A673 (cell line): ENCODE data around the gene ALDH7A1. TPM values are rescaled to one million over a fixed set of nuclear protein-coding genes. Genes with fewer than 3 reads are reported as not detected.

Source experiments
- BruUV-seq: library from RNA; stranded (reverse); fragments of 400-500 nt; replicated peaks from 2 replicates; lab custom pipeline; 2021; lab: Mats Ljungman, UMichigan
- CTCF ChIA-PET: fragments of 300-600 bp; sonication (Branson Sonifier 250); formaldehyde crosslinking; loops from one replicate; lab custom pipeline; 2022; ENCODE audit warnings: antibody characterized with exemption; lab: Charles Lee
- POLR2A ChIA-PET: fragments of 300-600 bp; sonication (Branson Sonifier 250); formaldehyde crosslinking; loops from one replicate; lab custom pipeline; 2022; ENCODE audit warnings: antibody characterized with exemption; ENCODE audit not compliant: low non-redundant PET; lab: Charles Lee
- DNase-seq: peaks from one replicate; pipeline ENCODE4 v3.0.0-alpha.2; 2015; ENCODE audit warnings: low spot score
- H3K27ac ChIP-seq: fragments of 200-600 bp; sonication (generic); 2 replicates; pipeline ENCODE4 v1.5.1; 2016; ENCODE audit warnings: mixed run types, low read depth, mild to moderate bottlenecking, mixed read lengths, antibody characterized with exemption, low read length; ENCODE audit not compliant: poor library complexity, severe bottlenecking
- H3K27me3 ChIP-seq: fragments of 200-600 bp; sonication (generic); replicated peaks from 2 replicates; pipeline ENCODE4 v1.6.1; 2017; ENCODE audit warnings: mixed run types, low read depth, mild to moderate bottlenecking, mixed read lengths, antibody characterized with exemption, low read length; ENCODE audit not compliant: insufficient read depth, poor library complexity
- H3K36me3 ChIP-seq: fragments of 200-600 bp; sonication (generic); 2 replicates; pipeline ENCODE4 v1.6.1; 2016; ENCODE audit warnings: mixed run types, mild to moderate bottlenecking, mixed read lengths, antibody characterized with exemption, low read length; ENCODE audit not compliant: insufficient read depth, poor library complexity, severe bottlenecking
- H3K4me1 ChIP-seq: fragments of 200-600 bp; sonication (generic); 2 replicates; pipeline ENCODE4 v1.6.1; 2017; ENCODE audit warnings: mixed run types, mild to moderate bottlenecking, mixed read lengths, antibody characterized with exemption, low read length; ENCODE audit not compliant: insufficient read depth, poor library complexity, severe bottlenecking
- H3K4me3 ChIP-seq: fragments of 200-600 bp; sonication (generic); 2 replicates; pipeline ENCODE4 v1.5.1; 2016; ENCODE audit warnings: low read depth, mixed run types, mild to moderate bottlenecking, mixed read lengths, low read length; ENCODE audit not compliant: poor library complexity, severe bottlenecking
- H3K9me3 ChIP-seq: fragments of 200-600 bp; sonication (generic); 2 replicates; pipeline ENCODE4 v1.6.1; 2016; ENCODE audit warnings: mixed run types, low read depth, mild to moderate bottlenecking, mixed read lengths, antibody characterized with exemption, low read length; ENCODE audit not compliant: poor library complexity, severe bottlenecking
- EZH2 ChIP-seq: fragments of 200-600 bp; sonication (generic); IDR thresholded peaks from 2 replicates; pipeline ENCODE4 v1.6.1; 2017; ENCODE audit warnings: borderline replicate concordance, low read depth, mild to moderate bottlenecking, mixed read lengths, antibody characterized with exemption, low read length; ENCODE audit not compliant: poor library complexity, severe bottlenecking
- intact Hi-C: fragments of 100-400 bp; cut with micrococcal nuclease; formaldehyde crosslinking; loops from one replicate; pipeline ENCODE4 v1.10.0; 2022; ENCODE audit not compliant: unreplicated experiment
- total RNA-seq: library from RNA; stranded (reverse); gene quantifications from 2 replicates; pipeline ENCODE4 v1.2.3, GENCODE V29; 2021
- TF ChIP-seq, protein P1 (sequence below): fragments of 300-800, 200-600 bp; sonication (generic); conservative IDR thresholded peaks from 2 replicates; pipeline ENCODE4 v1.5.1; 2017; ENCODE audit warnings: low read depth, mild to moderate bottlenecking, antibody characterized with exemption, low read length, moderate library complexity, mixed read lengths

Gene ALDH7A1
- total RNA-seq, 1 experiment from 2014 or later = 95.2 TPM

GRCh38 chr5:126536874-126537273, 58.1 kb downstream of the ALDH7A1 start:
- POLR2A ChIA-PET = no interaction called here
- Histone ChIP-seq H3K27me3 (no peaks in the 10 kb centered on the region), H3K9me3 (no peaks in the 10 kb centered on the region), H3K4me1 (no peaks in the 10 kb centered on the region), H3K27ac (no peak overlapping the region), H3K36me3 (no peaks in the 10 kb centered on the region), H3K4me3 (no peak overlapping the region)
- CTCF ChIA-PET = no interaction called here
- BruUV-seq = no TSS peak
- no peak for DNase-seq
- intact Hi-C loops = loop anchor here (10.0 kb wide), 1 partner anchor 302 kb away; no protein-coding TSS in a partner anchor
- TF ChIP-seq EZH2 = no peak
- TF ChIP-seq, protein P1, sequence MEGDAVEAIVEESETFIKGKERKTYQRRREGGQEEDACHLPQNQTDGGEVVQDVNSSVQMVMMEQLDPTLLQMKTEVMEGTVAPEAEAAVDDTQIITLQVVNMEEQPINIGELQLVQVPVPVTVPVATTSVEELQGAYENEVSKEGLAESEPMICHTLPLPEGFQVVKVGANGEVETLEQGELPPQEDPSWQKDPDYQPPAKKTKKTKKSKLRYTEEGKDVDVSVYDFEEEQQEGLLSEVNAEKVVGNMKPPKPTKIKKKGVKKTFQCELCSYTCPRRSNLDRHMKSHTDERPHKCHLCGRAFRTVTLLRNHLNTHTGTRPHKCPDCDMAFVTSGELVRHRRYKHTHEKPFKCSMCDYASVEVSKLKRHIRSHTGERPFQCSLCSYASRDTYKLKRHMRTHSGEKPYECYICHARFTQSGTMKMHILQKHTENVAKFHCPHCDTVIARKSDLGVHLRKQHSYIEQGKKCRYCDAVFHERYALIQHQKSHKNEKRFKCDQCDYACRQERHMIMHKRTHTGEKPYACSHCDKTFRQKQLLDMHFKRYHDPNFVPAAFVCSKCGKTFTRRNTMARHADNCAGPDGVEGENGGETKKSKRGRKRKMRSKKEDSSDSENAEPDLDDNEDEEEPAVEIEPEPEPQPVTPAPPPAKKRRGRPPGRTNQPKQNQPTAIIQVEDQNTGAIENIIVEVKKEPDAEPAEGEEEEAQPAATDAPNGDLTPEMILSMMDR = no peak

GRCh38 chr5:126535856-126536545, 59.0 kb downstream of the ALDH7A1 start:
- no TSS peak for BruUV-seq
- no peaks in the 10 kb centered on the region for H3K9me3 ChIP-seq
- POLR2A ChIA-PET = no interaction called here
- H3K36me3 ChIP-seq = no peaks in the 10 kb centered on the region
- no peak overlapping the region for H3K27ac ChIP-seq
- no peaks in the 10 kb centered on the region for H3K27me3 ChIP-seq
- TF ChIP-seq EZH2 = no peak
- TF ChIP-seq, protein P1 = no peak
- no peak for DNase-seq
- CTCF ChIA-PET = interaction anchor here (0.7 kb wide), 1 partner anchor 224 kb away, joined by 4 read pairs; no protein-coding TSS in a partner anchor
- H3K4me3 ChIP-seq = no peak overlapping the region
- no peaks in the 10 kb centered on the region for H3K4me1 ChIP-seq
- intact Hi-C loops = loop anchor here (10.0 kb wide), 1 partner anchor 301 kb away; no protein-coding TSS in a partner anchor

DNA sequence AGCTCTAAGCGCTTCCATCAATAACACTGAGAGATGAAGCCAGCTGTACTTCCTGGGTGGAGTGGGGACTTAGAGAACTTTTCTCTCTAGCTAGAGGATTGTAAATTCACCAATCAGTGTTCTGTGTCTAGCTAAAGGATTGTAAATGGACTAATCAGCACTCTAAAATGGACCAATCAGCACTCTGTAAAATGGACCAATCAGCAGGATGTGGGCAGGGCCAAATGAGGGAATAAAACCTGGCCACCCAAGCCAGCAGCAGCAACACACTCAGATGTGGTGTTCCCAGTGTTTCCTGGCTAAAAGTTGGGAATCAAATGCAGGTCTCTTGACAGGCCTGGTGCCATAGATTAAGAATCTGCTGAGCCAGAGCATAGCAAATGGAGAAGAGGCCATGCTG, 60.5 kb downstream of the ALDH7A1 start:
- no peak overlapping the region for H3K4me3 ChIP-seq
- H3K27ac ChIP-seq = no peak overlapping the region
- ChIA-PET POLR2A (no interaction called here), CTCF (no interaction called here)
- no TSS peak for BruUV-seq
- TF ChIP-seq, protein P1 = no peak
- TF ChIP-seq EZH2 = no peak
- H3K36me3 ChIP-seq = no peaks in the 10 kb centered on the region
- H3K9me3 ChIP-seq = no peaks in the 10 kb centered on the region
- H3K4me1 ChIP-seq = no peaks in the 10 kb centered on the region
- no peaks in the 10 kb centered on the region for H3K27me3 ChIP-seq
- no peak for DNase-seq
- intact Hi-C loops = loop anchor here (10.0 kb wide), 1 partner anchor 300 kb away; no protein-coding TSS in a partner anchor
